ENCODE results near the gene GNAQ. TPM values are rescaled to one million over a fixed set of nuclear protein-coding genes. Genes with fewer than 3 reads are reported as not detected.

The GNAQ gene
- total and polyA plus RNA-seq, 2 experiments from 2014 or later: 21.1 to 43.1 TPM

- H3K4me3 Mint-ChIP-seq: no peak overlapping the region
- Histone ChIP-seq H3K36me3 (ENCODE audit: insufficient read depth) (no peaks in the 10 kb centered on the region), H3K27me3 (ENCODE audit: insufficient read depth) (no peaks in the 10 kb centered on the region), H3K4me2 (no peak overlapping the region), H2AFZ (no peak overlapping the region), H3F3A (replicated peaks; ENCODE audit: low read depth) (no peaks in the 10 kb centered on the region), H3K4me3 (no peak overlapping the region), H3K27ac (ENCODE audit: low read depth) (no peak overlapping the region), H3K9me2 (ENCODE audit: insufficient read depth) (no peaks in the 10 kb centered on the region), H3K79me2 (replicated peaks; ENCODE audit: insufficient read depth) (no peaks in the 10 kb centered on the region; the same call in 1 of the 2 replicates), H4K20me1 (replicated peaks; ENCODE audit: insufficient read depth) (no peaks in the 10 kb centered on the region; the same call in 1 of the 2 replicates), H3K4me1 (ENCODE audit: insufficient read depth) (peaks cover 5% of the 10 kb centered on the region; the same call in 1 of the 2 replicates)
- peaks cover 8% of the 10 kb centered on the region for H3K4me1 Mint-ChIP-seq
- no peaks in the 10 kb centered on the region for H3K9me3 Mint-ChIP-seq
- ATAC-seq (no peak), DNase-seq (ENCODE audit: low spot score) (no peak)
- H3K27ac Mint-ChIP-seq: no peak overlapping the region; the same call in 1 of the 2 replicates
- no peaks in the 10 kb centered on the region; the same call in 2 of the 3 replicates for H3K36me3 Mint-ChIP-seq (ENCODE audit: low read depth)
- H3K27me3 Mint-ChIP-seq (ENCODE audit: insufficient read depth, low read depth, poor library complexity): peaks cover 1% of the 10 kb centered on the region
- no peak for TF ChIP-seq POLR2AphosphoS5 (IDR thresholded peaks at IDR 0.05; ENCODE audit: low read depth)
- no peak for TF ChIP-seq ZNF331 (CRISPR knock-in tag; IDR thresholded peaks at IDR 0.05; ENCODE audit: low read depth)
- TF ChIP-seq, protein P1, sequence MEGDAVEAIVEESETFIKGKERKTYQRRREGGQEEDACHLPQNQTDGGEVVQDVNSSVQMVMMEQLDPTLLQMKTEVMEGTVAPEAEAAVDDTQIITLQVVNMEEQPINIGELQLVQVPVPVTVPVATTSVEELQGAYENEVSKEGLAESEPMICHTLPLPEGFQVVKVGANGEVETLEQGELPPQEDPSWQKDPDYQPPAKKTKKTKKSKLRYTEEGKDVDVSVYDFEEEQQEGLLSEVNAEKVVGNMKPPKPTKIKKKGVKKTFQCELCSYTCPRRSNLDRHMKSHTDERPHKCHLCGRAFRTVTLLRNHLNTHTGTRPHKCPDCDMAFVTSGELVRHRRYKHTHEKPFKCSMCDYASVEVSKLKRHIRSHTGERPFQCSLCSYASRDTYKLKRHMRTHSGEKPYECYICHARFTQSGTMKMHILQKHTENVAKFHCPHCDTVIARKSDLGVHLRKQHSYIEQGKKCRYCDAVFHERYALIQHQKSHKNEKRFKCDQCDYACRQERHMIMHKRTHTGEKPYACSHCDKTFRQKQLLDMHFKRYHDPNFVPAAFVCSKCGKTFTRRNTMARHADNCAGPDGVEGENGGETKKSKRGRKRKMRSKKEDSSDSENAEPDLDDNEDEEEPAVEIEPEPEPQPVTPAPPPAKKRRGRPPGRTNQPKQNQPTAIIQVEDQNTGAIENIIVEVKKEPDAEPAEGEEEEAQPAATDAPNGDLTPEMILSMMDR (conservative IDR thresholded peaks at IDR 0.05; ENCODE audit: low read depth in 2 of 2): no peak
- TF ChIP-seq EZH2 (IDR thresholded peaks at IDR 0.05; ENCODE audit: low read depth, unreplicated experiment): no peak
- no peak for TF ChIP-seq ZNF114 (CRISPR knock-in tag; IDR thresholded peaks at IDR 0.05)
- TF ChIP-seq NANOG (IDR thresholded peaks at IDR 0.05; ENCODE audit: borderline replicate concordance): no peak
- TF ChIP-seq JUNB (IDR thresholded peaks at IDR 0.05; ENCODE audit: unreplicated experiment): no peak
- no peak for TF ChIP-seq EZH2phosphoT487 (IDR thresholded peaks at IDR 0.05; ENCODE audit: unreplicated experiment)
- no peak for TF ChIP-seq ETS1 (IDR thresholded peaks at IDR 0.05)
- TF ChIP-seq REST (IDR thresholded peaks at IDR 0.05; ENCODE audit: unreplicated experiment): no peak
- TF ChIP-seq CREB1 (CRISPR knock-in tag; IDR thresholded peaks at IDR 0.05; ENCODE audit: low read depth): no peak
- TF ChIP-seq, protein P2, sequence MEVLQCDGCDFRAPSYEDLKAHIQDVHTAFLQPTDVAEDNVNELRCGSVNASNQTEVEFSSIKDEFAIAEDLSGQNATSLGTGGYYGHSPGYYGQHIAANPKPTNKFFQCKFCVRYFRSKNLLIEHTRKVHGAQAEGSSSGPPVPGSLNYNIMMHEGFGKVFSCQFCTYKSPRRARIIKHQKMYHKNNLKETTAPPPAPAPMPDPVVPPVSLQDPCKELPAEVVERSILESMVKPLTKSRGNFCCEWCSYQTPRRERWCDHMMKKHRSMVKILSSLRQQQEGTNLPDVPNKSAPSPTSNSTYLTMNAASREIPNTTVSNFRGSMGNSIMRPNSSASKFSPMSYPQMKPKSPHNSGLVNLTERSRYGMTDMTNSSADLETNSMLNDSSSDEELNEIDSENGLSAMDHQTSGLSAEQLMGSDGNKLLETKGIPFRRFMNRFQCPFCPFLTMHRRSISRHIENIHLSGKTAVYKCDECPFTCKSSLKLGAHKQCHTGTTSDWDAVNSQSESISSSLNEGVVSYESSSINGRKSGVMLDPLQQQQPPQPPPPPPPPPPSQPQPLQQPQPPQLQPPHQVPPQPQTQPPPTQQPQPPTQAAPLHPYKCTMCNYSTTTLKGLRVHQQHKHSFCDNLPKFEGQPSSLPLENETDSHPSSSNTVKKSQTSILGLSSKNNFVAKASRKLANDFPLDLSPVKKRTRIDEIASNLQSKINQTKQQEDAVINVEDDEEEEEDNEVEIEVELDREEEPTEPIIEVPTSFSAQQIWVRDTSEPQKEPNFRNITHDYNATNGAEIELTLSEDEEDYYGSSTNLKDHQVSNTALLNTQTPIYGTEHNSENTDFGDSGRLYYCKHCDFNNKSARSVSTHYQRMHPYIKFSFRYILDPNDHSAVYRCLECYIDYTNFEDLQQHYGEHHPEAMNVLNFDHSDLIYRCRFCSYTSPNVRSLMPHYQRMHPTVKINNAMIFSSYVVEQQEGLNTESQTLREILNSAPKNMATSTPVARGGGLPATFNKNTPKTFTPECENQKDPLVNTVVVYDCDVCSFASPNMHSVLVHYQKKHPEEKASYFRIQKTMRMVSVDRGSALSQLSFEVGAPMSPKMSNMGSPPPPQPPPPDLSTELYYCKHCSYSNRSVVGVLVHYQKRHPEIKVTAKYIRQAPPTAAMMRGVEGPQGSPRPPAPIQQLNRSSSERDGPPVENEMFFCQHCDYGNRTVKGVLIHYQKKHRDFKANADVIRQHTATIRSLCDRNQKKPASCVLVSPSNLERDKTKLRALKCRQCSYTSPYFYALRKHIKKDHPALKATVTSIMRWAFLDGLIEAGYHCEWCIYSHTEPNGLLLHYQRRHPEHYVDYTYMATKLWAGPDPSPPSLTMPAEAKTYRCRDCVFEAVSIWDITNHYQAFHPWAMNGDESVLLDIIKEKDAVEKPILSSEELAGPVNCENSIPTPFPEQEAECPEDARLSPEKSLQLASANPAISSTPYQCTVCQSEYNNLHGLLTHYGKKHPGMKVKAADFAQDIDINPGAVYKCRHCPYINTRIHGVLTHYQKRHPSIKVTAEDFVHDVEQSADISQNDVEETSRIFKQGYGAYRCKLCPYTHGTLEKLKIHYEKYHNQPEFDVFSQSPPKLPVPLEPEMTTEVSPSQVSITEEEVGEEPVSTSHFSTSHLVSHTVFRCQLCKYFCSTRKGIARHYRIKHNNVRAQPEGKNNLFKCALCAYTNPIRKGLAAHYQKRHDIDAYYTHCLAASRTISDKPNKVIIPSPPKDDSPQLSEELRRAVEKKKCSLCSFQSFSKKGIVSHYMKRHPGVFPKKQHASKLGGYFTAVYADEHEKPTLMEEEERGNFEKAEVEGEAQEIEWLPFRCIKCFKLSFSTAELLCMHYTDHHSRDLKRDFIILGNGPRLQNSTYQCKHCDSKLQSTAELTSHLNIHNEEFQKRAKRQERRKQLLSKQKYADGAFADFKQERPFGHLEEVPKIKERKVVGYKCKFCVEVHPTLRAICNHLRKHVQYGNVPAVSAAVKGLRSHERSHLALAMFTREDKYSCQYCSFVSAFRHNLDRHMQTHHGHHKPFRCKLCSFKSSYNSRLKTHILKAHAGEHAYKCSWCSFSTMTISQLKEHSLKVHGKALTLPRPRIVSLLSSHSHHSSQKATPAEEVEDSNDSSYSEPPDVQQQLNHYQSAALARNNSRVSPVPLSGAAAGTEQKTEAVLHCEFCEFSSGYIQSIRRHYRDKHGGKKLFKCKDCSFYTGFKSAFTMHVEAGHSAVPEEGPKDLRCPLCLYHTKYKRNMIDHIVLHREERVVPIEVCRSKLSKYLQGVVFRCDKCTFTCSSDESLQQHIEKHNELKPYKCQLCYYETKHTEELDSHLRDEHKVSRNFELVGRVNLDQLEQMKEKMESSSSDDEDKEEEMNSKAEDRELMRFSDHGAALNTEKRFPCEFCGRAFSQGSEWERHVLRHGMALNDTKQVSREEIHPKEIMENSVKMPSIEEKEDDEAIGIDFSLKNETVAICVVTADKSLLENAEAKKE (CRISPR knock-in tag; IDR thresholded peaks at IDR 0.05): no peak
- TF ChIP-seq STAT1 (IDR thresholded peaks at IDR 0.05; ENCODE audit: unreplicated experiment): no peak
Measured at GRCh38 chr9:77901018-77901417, 130.6 kb downstream of the GNAQ start.
